ENCODE measurements around the gene BCL2L14.

BCL2L14 gene, protein sequence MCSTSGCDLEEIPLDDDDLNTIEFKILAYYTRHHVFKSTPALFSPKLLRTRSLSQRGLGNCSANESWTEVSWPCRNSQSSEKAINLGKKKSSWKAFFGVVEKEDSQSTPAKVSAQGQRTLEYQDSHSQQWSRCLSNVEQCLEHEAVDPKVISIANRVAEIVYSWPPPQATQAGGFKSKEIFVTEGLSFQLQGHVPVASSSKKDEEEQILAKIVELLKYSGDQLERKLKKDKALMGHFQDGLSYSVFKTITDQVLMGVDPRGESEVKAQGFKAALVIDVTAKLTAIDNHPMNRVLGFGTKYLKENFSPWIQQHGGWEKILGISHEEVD

DNA sequence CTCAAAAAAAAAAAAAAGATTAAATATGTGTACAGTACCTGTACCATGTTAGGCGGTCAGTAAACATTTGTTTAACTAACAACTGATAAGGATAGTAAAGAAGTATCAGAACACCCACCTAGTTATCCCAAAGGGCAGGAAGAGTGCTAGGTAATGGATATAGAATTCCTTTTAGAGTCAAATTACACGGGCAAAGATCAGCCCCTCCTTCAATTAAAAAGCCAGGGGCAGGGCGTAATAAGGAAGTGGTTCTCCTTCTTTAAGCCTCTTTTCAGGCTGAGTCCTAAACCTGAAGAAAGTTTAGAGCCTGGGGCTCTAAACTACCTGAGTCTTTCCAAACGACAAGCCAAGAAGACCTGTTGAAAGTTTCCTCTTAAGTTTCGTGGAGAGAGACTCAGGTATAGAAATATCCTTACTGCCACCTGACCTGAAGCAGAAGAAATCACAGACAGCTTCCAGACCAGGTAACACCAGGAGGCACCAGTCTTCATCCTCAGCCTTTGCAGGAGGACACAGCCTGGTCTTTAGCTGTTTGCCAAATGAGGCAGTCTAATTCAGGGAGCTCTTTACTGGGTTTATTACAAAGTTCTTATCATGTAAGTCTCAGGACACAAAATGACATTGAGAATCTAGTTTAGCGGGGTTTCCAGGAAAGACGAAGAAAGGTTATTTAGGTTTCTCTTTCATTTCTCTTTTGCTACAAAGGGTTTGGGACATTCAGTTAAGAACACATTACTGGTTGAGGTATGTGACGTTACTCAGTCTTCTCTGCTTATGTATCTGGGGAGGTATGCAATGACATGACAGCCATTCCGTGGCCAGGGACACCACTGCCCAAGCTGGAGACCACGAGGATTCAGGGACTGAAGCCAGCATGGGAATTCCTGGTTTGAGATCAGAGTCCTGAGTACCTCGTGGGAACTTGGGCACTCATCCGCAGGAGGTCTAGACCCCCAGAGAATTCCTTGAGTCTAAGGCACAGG, at the start of gene BCL2L14:
Gene BCL2L14, plus strand, starts transcription at position 266 of the 983 bp plus-strand sequence. CDS start 8,367 bp downstream, outside the sequence.
- no peak for DNase-seq

GRCh38 chr12:12022306-12022936, 48.3 kb upstream of the BCL2L14 start:
- no peak for DNase-seq

- no peak for DNase-seq
Observed at GRCh38 chr12:12023456-12023855, 47.3 kb upstream of the BCL2L14 start.

DNA sequence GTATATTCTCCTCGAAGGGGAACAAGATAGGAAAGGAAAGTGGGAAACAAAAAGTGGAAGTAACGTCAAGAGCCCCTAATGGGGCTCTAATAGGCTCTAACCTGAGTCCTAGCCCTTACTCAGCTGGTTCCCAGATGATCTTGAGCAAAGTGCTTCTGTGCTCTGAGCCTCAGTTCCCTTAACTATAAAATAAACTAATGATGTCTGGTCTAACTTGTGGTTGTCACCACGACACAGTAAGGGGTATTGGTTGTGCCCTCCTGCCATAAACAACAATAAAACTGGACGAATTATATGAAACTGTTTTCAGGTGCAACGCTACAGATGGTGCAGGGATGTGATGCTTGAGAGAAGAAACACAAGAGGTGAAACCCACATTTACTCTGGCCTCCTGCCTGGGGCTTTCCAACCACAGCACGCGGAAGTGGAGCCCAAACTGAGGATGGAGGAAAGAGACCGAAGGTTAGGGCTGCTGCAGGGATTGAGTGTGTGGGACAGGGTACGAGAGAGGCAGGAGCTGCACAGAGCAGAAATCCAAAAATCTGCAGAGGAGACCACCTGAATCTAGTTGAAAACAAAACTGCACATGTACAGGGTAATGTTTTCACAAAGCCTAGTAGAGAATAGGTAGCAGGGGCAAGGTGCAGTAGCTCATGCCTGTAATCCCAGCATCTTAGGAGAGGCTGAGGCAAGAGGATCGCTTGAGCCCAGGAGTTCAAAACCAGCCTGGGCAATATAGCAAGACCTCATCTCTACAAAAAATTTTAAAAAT, 45.6 kb upstream of the BCL2L14 start:
- no peak for DNase-seq

GRCh38 chr12:12025799-12026386, 44.8 kb upstream of the BCL2L14 start:
- peak; percentile 54 for DNase-seq

DNA sequence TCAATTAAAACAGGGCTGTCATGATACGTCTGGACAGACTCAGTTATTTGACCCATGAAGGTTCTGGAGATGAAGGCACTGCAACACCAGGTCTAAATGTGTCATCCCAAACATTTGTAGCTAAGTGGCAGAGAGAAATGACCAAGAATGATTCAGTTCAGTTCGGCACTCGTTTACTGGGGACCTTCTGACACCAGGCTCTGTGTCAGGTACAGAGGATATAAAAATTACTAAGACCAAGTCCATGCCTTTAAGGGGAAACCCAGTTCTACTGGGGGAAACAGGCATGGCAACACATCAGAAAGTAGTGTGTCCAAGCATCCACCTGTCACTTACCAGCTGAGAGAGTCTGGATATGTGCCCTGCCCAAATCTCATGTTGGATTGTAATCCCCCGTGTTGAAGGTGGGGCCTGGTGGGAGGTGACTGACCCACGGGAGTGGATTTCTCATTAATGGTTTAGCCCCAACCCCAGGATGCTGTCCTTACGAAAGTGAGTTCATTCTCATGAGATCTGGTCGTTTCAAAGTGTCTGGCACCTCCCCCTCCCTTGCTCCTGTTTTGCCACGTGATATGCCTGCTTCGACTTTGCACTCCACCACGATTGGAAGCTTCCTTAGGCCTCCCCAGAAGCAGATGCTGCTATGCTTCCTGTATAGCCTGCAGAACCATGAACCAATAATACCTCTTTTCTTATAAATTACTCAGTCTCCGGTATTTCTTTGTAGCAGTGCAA, 41.9 kb upstream of the BCL2L14 start:
- DNase-seq, result no peak

DNA sequence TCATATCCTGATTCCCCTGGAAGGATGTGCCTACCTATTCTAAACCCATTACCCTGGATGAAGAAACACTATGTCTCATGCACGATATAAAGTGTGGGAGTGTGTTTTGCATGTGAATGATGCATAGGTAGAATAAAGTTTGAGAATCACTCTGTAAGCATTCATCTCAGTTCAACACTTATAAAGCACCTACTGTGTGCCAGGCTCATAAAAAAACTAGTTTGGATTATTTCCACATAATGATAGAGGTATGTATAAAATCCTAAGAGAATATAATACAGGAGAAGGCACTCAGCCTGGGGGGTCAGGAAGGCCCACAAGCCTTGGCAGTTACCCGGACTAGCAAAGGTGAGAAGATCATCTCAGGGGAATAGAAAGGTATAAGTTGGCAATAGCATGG, 41.1 kb upstream of the BCL2L14 start:
- no peak for DNase-seq

DNA sequence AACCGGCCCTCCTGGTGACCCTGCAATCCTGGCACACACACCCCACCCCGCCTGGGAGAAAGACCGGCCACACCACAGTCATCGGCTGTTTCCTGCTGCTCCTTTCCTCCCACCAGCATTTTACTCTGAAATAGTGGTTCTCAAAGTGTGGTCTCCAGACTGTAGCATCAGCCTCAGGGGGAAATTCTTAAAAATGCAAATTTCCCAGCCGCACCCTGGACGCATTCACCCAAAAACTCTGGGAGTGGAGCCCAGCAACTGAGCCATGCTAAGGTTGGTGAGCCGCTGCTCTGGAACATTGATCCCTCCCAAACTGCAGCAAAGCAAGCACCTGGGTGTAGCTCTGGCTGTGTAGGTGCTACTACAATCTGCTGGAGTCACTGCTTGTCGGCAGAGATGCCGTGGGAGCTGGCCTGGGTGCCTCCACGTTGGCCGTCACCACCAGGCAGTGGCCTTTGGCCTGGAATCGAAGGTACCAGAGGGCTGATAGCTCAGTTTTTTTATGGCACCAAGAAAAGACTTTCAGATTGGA, 38.4 kb upstream of the BCL2L14 start:
- DNase-seq, result no peak

GRCh38 chr12:12032851-12033797, 37.6 kb upstream of the BCL2L14 start:
- peak; percentile 95 for DNase-seq

DNA sequence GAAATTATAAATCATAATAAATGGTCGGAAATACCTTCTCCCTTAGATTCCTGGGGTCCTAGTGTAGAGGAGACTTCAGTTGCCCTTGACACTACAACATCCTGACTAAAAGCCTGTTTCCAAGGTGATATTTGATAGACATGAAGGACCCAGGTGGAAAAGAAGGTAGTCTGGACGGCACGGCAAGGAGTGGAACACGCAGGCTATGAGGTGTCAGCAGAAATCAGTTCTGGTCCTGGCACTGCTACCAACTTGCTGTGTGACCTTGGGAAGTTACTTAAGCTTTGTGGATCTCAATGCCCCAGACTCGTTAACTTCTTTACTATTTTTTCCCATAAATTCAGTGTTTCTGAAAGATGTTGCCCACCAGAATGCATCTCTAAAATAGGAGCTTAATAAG, 36.9 kb upstream of the BCL2L14 start:
- no peak for DNase-seq

- no peak for DNase-seq
Observed at GRCh38 chr12:12034344-12034743, 36.4 kb upstream of the BCL2L14 start.

DNA sequence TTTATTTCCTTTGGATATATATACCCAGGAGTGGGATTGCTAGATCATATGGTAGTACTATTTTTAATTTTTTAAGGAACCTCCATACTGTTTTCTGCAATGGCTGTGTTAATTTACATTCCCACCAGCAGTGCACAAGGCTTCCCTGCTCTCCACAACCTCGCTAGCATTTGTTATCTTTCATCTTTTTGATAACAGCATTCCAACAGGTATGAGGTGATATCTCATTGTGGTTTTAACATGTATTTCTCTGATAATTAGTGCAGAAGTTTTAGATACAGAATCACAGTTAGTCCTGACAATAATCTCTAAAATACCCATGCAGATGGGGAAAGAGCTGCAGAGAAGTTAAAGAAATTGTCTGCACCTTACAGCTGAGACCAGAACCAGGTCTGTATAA, 35.5 kb upstream of the BCL2L14 start:
- no peak for DNase-seq

GRCh38 chr12:12036901-12037300, 33.8 kb upstream of the BCL2L14 start:
- no peak for DNase-seq

DNA sequence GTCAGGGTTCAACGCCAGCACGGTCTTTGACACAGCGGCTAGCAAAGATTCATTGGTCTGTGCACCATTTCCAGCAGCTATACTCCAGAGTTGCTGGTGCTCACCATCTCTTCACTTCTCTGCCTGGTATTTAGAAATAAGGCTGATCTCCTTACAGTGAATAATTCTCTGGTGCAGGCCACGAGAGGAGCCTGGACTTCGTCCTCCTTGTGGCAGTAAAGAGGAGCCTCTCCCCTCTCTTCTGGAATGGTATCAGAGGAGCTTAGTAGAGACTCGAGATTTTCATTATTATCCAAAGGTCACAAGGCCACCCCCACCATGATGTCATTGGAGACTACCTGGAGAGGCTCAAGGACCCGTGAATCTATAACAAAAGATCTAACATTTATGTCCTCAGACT, 30.8 kb upstream of the BCL2L14 start:
- no peak for DNase-seq

DNA sequence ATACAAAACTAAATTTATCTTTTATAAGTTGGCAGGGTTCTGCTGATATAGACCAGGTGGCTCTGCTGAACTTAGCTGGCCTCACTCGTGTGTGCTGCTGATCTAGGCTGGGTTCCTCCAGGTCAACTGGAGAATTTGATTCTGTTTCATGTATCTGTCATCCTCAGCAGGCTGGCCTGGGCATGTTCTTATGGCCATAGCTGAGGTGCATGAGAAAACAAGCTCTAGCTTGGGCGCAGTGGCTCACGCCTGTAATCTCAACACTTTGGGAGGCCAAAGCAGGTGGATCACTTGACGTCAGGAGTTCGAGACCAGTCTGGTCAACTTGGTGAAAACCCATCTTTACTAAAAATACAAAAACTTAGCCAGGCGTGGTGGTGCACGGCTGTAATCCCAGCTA, 24.3 kb upstream of the BCL2L14 start:
- no peak for DNase-seq

- no peak for DNase-seq
Observed at GRCh38 chr12:12047682-12048081, 23.1 kb upstream of the BCL2L14 start.

DNA sequence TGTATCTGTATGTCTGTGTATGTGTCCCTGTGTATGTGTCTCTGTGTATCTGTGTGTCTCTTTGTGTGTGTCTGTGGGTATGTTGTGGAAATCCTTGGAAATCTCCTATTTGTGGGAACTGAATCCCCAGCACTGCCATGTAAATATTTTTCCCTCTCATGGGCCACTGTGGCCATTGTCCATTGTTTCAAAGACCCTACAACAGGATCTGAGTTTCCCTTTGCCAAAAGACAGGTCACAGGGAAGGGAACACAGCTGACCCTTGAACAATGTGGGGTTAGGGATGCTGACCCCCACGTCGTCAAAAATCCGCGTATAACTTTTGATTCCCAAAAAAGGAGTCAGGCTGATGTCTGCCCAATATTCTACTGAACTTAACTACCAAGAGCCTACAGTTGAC, 22.5 kb upstream of the BCL2L14 start:
- DNase-seq, result no peak

DNA sequence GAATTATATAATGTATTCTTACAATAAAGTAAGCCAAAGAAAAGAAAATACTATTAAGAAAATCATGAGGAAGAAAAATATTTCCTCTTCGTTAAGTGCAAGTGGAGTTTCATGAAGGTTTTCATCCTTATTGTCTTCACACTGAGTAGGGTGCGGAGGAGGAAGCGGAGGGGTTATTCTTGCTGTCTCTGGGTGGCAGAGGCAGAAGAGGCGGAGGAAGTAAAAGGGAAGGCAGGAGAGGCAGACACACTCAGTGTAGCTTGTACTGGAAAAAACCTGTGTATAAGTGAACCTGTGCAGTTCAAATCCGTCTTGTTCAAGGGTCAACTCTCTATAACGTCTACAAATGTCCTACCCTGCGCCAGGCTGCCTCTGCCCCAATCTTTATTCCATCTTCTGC, 22.0 kb upstream of the BCL2L14 start:
- DNase-seq, result no peak

DNA sequence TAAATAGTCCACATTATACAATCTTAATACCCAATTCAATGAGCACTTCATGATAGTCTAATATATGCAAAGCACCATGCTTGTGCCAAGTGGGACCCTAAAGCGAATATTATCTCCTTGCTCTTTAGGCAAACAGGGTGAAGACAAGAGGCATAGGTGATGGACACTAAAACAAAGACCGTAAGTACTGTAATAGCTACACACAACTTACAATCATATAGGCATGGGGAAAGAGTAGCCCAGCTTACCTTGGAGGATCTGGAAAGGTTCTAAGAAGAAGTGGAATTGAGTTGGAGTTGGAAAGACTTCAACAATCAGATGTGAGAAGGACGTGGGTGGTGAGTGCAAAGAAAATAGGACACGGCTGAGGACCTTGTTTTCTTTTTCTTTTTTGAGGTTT, 19.1 kb upstream of the BCL2L14 start:
- no peak for DNase-seq

- no peak for DNase-seq
Observed at GRCh38 chr12:12054993-12055392, 15.7 kb upstream of the BCL2L14 start.
